ENCODE data around the gene NOTCH3.

NOTCH3 gene

GRCh38 chr19:15194938-15195337 lies 5.9 kb downstream of the NOTCH3 start:
- ChIA-PET POLR2A (interaction anchor here (1.0 kb wide), 1 partner anchor 55 kb away, joined by 3 read pairs; no protein-coding TSS in a partner anchor), CTCF (interaction anchor here (0.9 to 4.8 kb wide), 9 partner anchors 11 to 184 kb away, joined by 3 to 21 read pairs (median 4); no protein-coding TSS in a partner anchor)
- no peak for DNase-seq (ENCODE audit: low read depth, low spot score)
- H3K4me3 ChIP-seq (ENCODE audit: low read depth, low read length), result no peak overlapping the region; the same call in none of the 2 replicates
- TF ChIP-seq CTCF (IDR thresholded peaks at IDR 0.05; ENCODE audit: insufficient read depth, low read length, missing control alignments), result no peak

GRCh38 chr19:15191982-15192381 lies 8.8 kb downstream of the NOTCH3 start:
- no peak for TF ChIP-seq CTCF (IDR thresholded peaks at IDR 0.05; ENCODE audit: insufficient read depth, low read length, missing control alignments)
- no peak for DNase-seq (ENCODE audit: low read depth, low spot score)
- CTCF ChIA-PET, result no interaction called here

GRCh38 chr19:15191514-15191913 lies 9.3 kb downstream of the NOTCH3 start:
- no peak for TF ChIP-seq CTCF (IDR thresholded peaks at IDR 0.05; ENCODE audit: insufficient read depth, low read length, missing control alignments)
- CTCF ChIA-PET, result no interaction called here

More at GRCh38 chr19:15191982-15192381, 8.8 kb downstream of the NOTCH3 start:
- POLR2A ChIA-PET, result no interaction called here
- H3K4me3 ChIP-seq (ENCODE audit: low read depth, low read length), result no peak overlapping the region

GRCh38 chr19:15188851-15189250 lies 11.9 kb downstream of the NOTCH3 start:
- no peak for DNase-seq (ENCODE audit: low read depth, low spot score)
- TF ChIP-seq CTCF (IDR thresholded peaks at IDR 0.05; ENCODE audit: insufficient read depth, low read length, missing control alignments), result no peak
- POLR2A ChIA-PET, result no interaction called here
- CTCF ChIA-PET, result interaction anchor here (2.6 kb wide), 1 partner anchor 11 kb away, joined by 11 read pairs; no protein-coding TSS in a partner anchor
- no peak overlapping the region for H3K4me3 ChIP-seq (ENCODE audit: low read depth, low read length)

More at GRCh38 chr19:15191514-15191913, 9.3 kb downstream of the NOTCH3 start:
- H3K4me3 ChIP-seq (ENCODE audit: low read depth, low read length), result no peak overlapping the region
- DNase-seq (ENCODE audit: low read depth, low spot score), result no peak
- POLR2A ChIA-PET, result no interaction called here

- CTCF ChIA-PET, result interaction anchor here (2.6 kb wide), 1 partner anchor 10 kb away, joined by 11 read pairs; no protein-coding TSS in a partner anchor
- TF ChIP-seq CTCF (IDR thresholded peaks at IDR 0.05; ENCODE audit: insufficient read depth, low read length, missing control alignments), result no peak
- no peak overlapping the region for H3K4me3 ChIP-seq (ENCODE audit: low read depth, low read length)
- no peak for DNase-seq (ENCODE audit: low read depth, low spot score)
- POLR2A ChIA-PET, result interaction anchor here (0.6 kb wide), 1 partner anchor 34 kb away, joined by 3 read pairs; no protein-coding TSS in a partner anchor
These were observed 13.5 kb downstream of the NOTCH3 start for GRCh38 chr19:15187026-15188007.

GRCh38 chr19:15185188-15185587 lies 15.6 kb downstream of the NOTCH3 start:
- CTCF ChIA-PET, result interaction anchor here (0.8 kb wide), 1 partner anchor 9 kb away, joined by 3 read pairs; no protein-coding TSS in a partner anchor

More at GRCh38 chr19:15185188-15185587, 15.6 kb downstream of the NOTCH3 start:
- POLR2A ChIA-PET, result no interaction called here
- TF ChIP-seq CTCF (IDR thresholded peaks at IDR 0.05; ENCODE audit: insufficient read depth, low read length, missing control alignments), result no peak
- no peak for DNase-seq (ENCODE audit: low read depth, low spot score)
- no peak overlapping the region for H3K4me3 ChIP-seq (ENCODE audit: low read depth, low read length)
